GM21526 (cell line): Measurements from ENCODE around the gene NKAIN2.
"Not testable (repeated sequence)": the region's sequence is repeated elsewhere in the genome, so short reads cannot be mapped to it uniquely, and the experiment has no call there.

Experiments used
- ATAC-seq: cut with Tn5 transposase; IDR thresholded peaks from one replicate; pipeline ENCODE4 v1.9.1; 2021; ENCODE audit warnings: moderate library complexity; ENCODE audit not compliant: unreplicated experiment, low FRiP score

Gene NKAIN2

DNA sequence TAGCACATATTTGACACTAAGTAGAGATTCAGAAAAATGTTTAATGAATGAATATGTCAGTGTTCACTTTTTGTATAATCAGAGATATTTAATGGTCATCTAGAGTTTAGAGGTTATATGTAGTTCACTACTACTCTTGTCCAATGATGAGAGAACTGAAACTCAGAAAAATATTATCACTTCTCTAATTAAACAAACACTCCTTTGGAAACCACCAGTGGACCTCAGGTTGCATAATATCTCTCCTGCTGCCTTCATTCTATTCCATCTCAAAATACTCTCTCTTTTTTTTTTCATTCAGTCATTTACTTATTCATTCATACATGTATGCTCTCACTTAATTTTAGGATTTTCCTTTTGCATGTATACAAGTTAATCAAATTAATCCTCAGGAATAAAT, 735.4 kb downstream of the NKAIN2 start:
- no peak for ATAC-seq

DNA sequence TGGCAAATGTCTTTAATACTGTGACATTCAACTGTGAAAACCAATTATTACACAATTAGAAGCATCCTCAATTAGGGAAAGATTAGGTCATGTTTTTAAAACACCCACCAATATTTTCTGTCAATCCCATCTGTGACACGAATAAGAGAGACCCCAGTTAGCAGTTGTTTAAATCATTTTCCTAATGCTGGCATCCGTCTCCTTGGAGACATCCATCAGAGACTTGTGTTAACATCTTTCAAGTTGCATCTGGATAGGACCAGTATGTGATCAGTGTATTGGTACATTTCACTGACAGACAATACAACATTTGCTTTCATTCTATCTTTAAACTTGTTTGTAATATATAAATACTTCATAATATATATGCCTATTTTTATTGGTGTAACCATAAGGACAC, 737.9 kb downstream of the NKAIN2 start:
- no peak for ATAC-seq

DNA sequence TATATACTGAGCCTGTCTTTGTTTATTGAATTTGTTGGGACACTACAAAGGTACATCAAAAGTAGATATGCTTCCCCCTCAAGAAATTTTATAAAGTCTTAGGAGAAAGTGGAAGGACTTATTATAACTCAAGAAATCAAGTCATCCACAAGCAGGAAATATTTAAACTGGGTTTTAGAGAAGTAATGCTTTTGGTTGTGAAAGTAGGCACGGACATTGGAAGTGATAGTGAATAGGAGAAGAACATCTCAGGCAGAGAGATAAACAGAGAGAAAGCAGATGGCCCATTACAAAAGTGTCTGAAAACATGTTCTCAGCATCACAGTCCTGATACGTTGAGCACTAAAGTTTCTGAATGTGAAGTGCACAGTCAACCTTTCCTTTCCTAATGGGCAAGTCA, 742.9 kb downstream of the NKAIN2 start:
- no peak for ATAC-seq

DNA sequence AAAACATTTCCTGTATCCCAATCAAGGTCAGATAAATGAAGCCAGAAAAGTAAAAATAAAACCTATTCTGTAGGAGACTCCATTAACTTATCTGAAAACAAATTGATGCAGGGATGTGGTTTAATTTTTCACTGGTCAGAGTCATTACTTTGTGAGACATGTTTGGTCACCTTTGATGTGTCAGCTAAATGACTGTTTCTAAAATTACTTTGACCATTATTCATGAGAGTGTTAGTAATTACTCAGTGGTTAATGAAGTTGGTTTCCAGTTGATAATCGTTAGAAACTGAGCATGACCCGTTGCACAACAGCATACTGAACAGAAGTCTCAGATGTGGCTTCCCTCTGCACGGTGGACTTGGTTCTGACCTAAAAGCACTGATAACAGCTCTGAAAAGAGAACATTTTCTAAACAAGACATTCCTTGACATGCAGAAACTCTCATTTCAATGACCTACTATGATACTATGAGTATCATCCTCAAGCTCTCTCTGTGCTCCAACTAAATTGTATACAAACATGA, 748.1 kb downstream of the NKAIN2 start:
- no peak for ATAC-seq

DNA sequence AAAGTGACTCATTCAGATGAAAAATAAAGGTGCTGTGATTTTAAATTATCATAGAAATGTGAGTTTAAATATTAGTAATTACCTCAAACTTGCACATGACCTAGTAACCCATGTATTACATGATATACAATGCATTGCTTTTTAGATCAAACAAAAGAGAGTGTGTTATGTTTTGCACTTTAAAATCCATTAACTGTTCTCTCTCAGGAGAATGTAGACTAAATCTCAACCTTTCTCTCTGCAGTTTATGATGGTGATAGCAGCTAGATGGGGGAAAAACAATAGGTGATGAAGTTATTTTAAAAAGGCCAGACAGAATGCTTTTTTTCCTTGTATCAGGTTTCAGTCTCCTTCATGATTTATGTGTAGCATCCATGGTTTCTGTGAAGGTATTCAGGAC, 754.2 kb downstream of the NKAIN2 start:
- ATAC-seq, result no peak

DNA sequence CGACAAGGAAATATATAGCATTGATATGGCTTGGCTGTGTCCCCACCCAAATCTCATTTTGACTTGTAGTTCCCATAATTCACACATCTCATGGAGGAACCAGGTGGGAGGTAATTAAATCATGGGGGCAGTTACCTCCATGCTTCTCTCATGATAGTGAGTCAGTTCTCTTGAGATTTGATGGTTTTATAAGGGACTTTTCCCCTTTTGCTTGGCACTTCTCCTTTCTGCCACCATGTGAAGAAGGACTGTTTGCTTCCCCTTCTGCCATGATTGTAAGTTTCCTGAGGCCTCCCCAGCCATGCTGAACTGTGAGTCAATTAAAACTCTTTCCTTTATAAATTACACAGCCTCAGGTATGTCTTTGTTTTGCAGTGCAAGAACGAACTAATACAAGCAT, 756.4 kb downstream of the NKAIN2 start:
- not testable (repeated sequence) for ATAC-seq

DNA sequence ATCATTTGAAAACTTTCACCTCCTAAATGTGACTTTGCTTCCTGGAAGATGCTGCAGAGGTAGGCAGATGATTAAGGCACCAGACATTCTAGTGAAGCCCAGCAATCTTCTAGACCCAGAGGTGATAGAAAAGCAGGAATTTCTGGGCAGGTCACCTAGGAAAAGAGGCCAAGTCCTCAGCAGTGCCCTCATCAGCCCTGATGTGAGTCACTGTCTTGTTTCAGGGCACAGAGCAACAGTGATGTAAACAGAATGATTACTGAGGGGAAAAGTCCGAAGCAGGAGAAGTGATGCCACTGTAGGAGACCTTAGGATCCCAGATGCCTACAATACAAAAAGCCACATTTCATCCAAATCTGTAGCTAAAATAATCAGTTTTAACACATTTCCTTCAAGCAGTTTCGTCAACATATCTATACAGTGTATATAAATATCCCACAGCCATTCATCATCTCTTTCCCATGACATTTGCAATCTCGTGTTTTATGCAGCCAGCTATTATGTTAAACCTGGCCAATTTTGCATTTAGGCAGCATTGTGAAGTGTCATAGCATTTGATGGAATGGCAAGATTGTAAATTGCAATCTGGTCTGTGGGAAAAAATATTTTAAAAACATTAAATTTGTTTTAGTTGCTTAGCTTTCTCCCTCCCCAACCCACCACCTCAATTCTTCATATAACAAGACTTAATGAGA, 757.4 kb downstream of the NKAIN2 start:
- ATAC-seq, result no peak

DNA sequence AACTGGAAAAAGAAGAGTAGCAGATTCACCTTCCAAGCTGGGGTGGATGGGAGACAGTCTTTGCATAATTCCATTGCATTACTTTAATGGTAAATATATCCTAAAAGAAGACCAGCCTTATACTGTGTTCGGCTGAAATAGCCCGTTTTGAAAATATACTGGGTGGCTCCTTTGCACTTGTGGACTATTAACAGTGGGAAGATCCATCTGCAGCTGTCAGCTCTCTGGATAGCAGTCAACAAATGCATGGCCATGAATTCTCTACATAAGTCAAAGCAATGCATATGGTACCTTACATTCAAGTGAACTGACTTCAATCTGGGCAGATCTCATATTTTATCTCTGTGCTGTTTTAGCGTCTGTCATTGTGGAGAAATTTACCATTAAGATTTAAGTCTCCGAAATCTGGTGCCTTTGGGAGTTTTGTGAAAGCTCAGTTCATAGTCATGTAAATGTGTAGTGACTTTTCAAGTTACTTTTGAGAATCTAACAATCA, 758.0 kb downstream of the NKAIN2 start:
- no peak for ATAC-seq

DNA sequence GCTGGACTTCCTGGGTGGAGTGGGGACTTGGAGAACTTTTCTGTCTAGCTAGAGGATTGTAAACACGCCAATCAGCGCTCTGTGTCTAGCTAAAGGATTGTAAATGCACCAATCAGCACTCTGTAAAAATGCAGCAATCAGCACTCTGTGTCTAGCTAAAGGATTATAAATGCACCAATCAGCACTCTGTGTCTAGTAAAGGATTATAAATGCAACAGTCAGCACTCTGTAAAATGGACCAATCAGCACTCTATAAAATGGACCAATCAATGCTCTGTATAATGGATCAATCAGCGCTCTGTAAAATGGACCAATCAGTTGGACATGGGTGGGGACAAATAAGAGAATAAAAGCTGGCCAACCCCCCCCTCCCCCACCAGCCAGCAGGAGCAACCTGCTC, 760.5 kb downstream of the NKAIN2 start:
- ATAC-seq, result not testable (repeated sequence)

DNA sequence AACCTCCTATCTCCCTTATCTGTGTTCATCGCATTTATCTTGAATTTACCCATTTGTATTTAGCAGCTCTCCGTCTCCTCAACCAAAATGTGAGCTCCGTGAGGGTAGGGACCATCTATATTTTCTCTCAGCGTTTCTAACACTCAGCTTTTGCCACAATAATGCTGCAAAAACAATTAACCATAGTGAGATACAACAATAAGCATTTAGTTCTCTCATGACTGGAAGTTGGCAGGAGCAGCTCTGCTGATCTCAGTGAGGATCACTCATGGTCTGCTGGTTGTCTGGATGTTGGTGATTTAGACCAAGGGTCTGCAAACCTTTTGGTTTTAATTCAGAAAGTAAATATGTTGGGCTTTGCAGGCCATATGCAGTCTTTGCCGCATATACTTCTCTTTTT, 763.7 kb downstream of the NKAIN2 start:
- no peak for ATAC-seq

DNA sequence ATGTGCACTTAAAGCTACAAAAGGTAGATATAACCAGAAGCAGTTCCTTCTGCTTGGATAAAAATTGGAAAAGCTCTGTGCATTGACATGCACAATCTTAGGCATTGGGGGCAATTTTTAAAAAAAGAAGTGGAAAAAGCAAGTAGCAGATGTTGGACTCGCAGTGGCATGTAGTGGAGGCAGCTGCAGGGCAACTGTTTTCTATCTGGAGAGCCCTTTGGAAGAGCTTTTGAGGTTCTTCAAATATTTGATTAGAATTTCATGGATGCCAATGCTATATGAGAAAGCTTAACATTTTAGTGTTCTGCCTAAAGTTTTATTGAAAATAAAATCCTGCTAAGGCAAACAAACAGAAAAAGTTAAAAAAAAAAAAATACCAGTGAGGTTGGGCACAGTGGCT, 770.3 kb downstream of the NKAIN2 start:
- no peak for ATAC-seq

DNA sequence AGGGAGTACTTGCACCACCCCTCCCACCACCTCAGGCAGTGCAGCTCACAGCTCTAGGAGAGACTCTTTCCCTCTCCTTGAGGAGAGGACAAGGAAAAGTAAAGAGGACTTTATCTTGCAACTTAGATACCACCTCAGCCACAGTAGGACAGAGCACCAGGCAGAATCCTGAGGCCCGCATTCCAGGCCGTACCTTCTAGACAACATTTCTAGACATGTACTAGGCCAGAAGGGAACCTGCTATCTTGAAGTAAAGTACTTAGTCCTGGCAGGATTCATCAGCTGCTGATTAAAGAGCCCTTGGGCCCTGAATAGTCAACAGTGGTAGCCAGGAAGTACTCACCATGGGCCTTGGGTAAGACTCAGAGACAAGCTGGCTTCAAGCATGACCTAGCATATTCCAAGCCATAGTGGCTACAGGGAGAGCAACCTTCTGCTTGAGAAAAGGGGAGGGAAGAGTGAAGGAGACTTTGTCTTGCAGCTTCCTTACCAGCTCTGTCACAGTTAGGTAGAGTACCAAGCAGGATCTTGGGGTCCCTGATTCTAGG, 774.1 kb downstream of the NKAIN2 start:
- ATAC-seq, result no peak

DNA sequence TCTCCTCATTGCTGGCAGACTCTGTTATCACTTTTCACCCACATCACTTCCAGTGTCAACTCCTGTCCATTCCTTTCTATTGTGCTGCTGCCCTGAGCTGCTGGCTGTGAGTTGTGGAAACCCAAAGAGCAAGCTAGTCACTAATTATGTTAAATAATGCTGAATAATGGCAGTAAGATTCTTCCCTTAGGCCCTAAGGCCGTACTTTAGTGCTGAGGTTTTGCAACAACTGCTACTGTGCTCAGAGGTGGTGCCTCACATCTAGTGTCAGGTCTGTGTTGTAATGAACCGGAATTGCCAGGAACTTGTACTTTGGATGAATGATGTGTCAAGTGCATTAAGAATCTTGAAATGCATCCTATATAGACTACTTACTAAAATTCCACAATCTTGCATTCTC, 786.3 kb downstream of the NKAIN2 start:
- no peak for ATAC-seq

DNA sequence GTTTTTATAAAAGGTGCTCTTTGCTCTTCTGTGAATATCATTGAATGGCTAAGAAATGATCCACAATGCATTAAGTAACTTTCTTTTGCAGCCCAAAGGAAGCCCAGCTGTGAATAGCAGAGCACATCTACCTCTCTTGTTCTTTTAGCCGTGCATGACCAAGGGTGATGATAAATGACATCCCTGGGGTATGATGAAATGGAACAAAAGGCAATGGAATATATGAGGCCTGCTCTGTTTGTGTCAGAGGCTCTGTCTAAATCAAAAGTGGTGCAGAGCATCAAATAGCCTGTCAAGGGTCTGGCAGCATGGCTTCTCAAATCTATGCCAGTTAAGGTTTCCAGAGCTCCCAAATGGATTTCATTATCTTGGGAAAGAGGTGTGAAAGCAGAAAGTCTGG, 796.0 kb downstream of the NKAIN2 start:
- ATAC-seq, result no peak

DNA sequence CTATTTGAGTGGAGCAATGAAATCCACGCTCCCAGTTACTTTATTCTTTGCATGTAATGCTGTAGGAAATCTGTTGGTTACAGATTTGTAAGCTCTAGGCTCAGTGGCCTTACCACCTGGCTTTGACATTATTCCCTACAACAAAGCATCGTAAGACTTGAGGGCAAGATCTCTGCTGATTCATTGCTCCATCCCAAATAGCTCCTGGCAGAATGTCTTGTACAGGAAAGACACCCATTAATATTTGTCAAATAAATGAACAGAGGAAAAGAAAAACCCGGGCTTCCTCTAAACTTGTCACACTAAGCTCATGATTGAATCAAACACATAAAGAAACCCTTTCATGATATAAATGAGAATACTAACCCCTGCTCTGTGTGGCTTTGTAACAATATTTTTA, 801.1 kb downstream of the NKAIN2 start:
- ATAC-seq, result no peak

DNA sequence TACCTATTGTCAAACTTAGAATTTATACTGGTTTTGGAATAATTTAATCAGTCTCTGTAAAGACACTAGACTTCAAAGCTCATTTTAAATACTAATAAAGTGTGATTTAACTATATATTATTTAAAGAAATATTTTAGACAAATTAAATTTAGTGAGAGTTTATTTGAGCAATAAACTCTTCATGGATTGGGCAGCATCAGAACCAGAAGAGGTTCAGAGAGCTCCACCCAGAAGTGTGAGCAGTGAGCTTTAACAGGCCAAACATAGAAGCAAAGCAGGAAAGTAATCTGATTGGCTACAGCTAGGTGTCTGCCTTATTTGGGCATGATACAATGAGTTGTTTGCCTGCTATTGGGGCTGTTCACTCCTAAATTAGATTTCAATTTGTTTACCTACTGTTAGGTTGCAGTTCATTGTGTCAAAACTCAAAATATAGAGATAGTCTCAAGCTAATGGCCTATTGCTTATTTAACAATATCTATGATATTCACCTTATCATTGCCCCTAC, 803.5 kb downstream of the NKAIN2 start:
- no peak for ATAC-seq

DNA sequence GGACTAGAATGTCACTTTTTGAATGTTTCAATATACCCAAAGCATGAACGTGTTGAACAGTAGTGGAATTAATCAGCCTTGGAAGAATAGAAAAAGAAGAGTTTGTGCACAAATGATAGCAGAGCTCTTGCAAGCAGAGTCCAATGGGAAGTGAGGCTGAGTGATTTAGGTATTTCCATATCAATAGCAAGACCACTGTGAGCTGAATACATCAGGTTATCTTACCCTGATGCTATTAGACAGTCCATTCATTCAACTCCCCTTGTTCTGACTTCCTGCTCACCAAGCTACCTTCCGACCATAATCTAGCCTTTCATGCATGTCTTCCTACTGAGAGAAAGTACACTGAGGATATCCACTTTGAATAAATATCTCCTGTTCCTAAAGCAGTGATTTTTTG, 809.4 kb downstream of the NKAIN2 start:
- no peak for ATAC-seq

DNA sequence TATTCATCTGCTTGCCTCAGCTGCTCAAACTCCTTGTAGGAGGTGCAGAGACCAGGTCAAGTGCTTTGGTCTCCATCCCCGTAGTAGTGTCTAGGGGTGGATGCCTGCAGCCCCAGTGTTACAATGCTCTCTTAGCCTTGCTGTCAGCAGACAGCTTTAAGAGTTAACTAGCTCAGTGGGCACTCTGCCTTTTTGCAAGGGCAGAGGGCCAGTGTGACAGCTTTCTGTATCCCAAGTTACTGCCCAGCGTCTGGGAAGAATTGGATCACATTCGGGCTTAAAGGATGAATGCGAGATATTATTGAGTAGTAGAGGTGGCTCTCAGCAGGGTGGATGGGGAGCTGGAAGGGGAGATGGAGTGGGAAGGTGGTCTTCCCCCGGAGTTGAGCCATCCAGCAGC, 818.7 kb downstream of the NKAIN2 start:
- ATAC-seq, result no peak

DNA sequence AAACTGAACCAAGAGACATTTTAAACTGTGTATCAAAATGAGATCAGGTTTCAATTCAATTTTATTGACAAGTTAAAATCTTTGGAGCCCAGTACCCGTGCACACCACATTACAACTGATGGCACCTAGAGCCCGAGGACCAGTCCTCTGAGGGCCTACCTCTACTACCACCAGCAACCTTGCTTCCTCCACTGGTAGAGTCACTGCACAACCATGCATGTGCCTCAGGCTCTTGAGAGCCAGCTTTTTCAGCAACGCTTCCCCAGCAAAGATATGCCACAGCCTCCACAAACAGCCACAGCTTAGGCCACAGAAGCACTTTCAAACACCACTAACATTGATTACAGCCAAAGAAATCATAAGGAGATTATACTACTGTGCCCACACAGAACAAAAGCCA, 830.0 kb downstream of the NKAIN2 start:
- ATAC-seq, result no peak

DNA sequence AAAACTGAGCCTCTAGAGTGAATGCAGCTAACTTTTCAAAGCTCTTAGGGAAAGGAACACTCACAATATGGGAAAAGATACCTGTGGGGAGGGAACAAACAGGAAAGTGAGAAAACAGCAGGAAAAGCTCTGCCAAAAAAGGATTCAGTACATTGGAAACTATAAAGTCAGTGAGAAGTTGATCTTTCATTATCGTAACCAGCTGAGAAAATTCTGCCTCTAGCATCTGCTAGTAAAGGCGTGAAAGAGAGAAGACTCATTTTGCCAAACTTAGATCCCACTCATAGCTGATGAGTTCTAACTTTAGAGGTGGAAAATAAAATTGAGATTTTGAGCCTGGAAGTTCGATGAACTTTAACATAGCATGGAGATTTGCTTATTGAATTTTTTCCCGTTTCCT, 836.8 kb downstream of the NKAIN2 start:
- ATAC-seq, result no peak

DNA sequence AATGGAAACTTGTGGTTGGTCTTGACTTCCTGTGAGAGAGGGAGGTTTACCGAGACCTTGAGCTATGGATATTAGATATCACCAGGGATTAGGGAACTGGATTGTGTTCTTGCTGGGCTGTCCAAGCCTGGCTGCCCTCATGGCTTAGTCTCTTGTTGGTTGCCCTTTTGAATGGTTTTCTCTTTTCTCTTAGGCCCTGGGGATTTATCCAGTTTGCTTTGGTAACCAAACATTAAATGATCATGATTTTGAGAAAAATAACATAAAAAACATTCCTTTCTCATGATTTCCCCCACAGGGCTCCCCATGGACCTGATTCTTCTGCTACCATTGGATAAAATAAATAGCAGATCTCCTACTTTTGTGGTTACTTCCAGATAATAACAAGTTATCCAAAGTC, 852.2 kb downstream of the NKAIN2 start:
- no peak for ATAC-seq

DNA sequence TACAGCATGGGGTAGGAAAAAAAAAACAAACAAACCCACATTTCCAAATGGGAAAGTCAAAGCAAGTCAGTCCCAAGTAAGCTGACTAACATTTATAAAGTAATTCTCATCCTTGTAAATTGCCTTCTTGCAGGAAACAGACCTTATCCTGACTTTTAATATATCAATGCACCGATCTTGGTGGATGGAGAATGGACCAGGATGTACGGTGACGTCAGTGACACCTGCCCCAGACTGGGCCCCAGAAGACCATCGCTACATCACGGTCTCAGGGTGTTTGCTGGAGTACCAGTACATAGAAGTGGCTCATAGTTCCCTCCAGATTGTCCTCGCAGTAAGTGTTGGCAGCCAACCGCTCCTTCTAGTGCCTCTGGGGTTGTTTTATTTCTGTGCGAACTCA, 854.4 kb downstream of the NKAIN2 start:
- no peak for ATAC-seq
